H9 (cell line): ENCODE data around the gene PTGES3L. TPM values are rescaled to one million over a fixed set of nuclear protein-coding genes. Genes with fewer than 3 reads are reported as not detected.

Experiments used
- DNase-seq: peaks from one replicate; pipeline ENCODE4 v3.0.0-alpha.2; 2017
- H2AFZ ChIP-seq: one replicate; pipeline ENCODE4 v1.6.1; 2013; ENCODE audit warnings: mild to moderate bottlenecking, low read length, control low read depth, moderate library complexity
- H2AK5ac ChIP-seq: 2 replicates; pipeline ENCODE4 v1.6.1; 2013; ENCODE audit warnings: low read length, control low read depth, mixed read lengths; ENCODE audit not compliant: insufficient read length
- H2BK120ac ChIP-seq: one replicate; pipeline ENCODE4 v1.6.1; 2013; ENCODE audit warnings: low read depth, mild to moderate bottlenecking, low read length, control low read depth, inconsistent platforms; ENCODE audit not compliant: poor library complexity, severe bottlenecking
- H2BK12ac ChIP-seq: 2 replicates; pipeline ENCODE4 v1.6.1; 2013; ENCODE audit warnings: low read length, control low read depth, mixed read lengths, low read depth; ENCODE audit not compliant: insufficient read length
- H2BK15ac ChIP-seq: 2 replicates; pipeline ENCODE4 v1.6.1; 2013; ENCODE audit warnings: low read depth, low read length, control low read depth
- H2BK20ac ChIP-seq: one replicate; pipeline ENCODE4 v1.6.1; 2013; ENCODE audit warnings: low read depth, mild to moderate bottlenecking, low read length, control low read depth, inconsistent platforms; ENCODE audit not compliant: poor library complexity, severe bottlenecking
- H2BK5ac ChIP-seq: 2 replicates; pipeline ENCODE4 v1.6.1; 2013; ENCODE audit warnings: low read length, control low read depth, mixed read lengths; ENCODE audit not compliant: insufficient read length
- H3K14ac ChIP-seq: 2 replicates; pipeline ENCODE4 v1.6.1; 2013; ENCODE audit warnings: low read length, control low read depth; ENCODE audit not compliant: insufficient read depth
- H3K18ac ChIP-seq: 2 replicates; pipeline ENCODE4 v1.6.1; 2013; ENCODE audit warnings: low read depth, mild to moderate bottlenecking, mixed read lengths, low read length, control low read depth; ENCODE audit not compliant: insufficient read length
- H3K23ac ChIP-seq: 2 replicates; pipeline ENCODE4 v1.6.1; 2013; ENCODE audit warnings: low read length, control low read depth, mixed read lengths, low read depth; ENCODE audit not compliant: insufficient read length
- H3K23me2 ChIP-seq: 2 replicates; pipeline ENCODE4 v1.6.1; 2013; ENCODE audit warnings: low read depth, mild to moderate bottlenecking, mixed read lengths, low read length, control low read depth; ENCODE audit not compliant: insufficient read length, poor library complexity, severe bottlenecking
- H3K27ac ChIP-seq: 2 replicates; pipeline ENCODE4 v1.5.1; 2013; ENCODE audit warnings: low read length, control low read depth, mixed read lengths, low read depth; ENCODE audit not compliant: insufficient read length
- H3K27me3 ChIP-seq: 2 replicates; pipeline ENCODE4 v1.6.1; 2013; ENCODE audit warnings: low read length, control low read depth, inconsistent platforms; ENCODE audit not compliant: insufficient read depth
- H3K4ac ChIP-seq: 2 replicates; pipeline ENCODE4 v1.6.1; 2013; ENCODE audit warnings: low read depth, mild to moderate bottlenecking, control low read depth, inconsistent platforms, low read length, moderate library complexity
- H3K4me1 ChIP-seq: 2 replicates; pipeline ENCODE4 v1.6.1; 2013; ENCODE audit warnings: low read length, control low read depth, inconsistent platforms; ENCODE audit not compliant: insufficient read depth
- H3K4me2 ChIP-seq: 2 replicates; pipeline ENCODE4 v1.6.1; 2013; ENCODE audit warnings: low read length, control low read depth, mixed read lengths; ENCODE audit not compliant: insufficient read length, insufficient read depth
- H3K56ac ChIP-seq: 2 replicates; pipeline ENCODE4 v1.6.1; 2013; ENCODE audit warnings: low read depth, mild to moderate bottlenecking, mixed read lengths, low read length, control low read depth; ENCODE audit not compliant: insufficient read length
- H3K79me1 ChIP-seq: 2 replicates; pipeline ENCODE4 v1.6.1; 2013; ENCODE audit warnings: low read depth, mild to moderate bottlenecking, moderate library complexity, low read length, control low read depth, inconsistent platforms; ENCODE audit not compliant: insufficient read depth, poor library complexity, severe bottlenecking
- H3K79me2 ChIP-seq: 2 replicates; pipeline ENCODE4 v1.6.1; 2013; ENCODE audit warnings: low read length, control low read depth, inconsistent platforms; ENCODE audit not compliant: insufficient read depth
- H3K9ac ChIP-seq: 2 replicates; pipeline ENCODE4 v1.6.1; 2013; ENCODE audit warnings: low read length, control low read depth, mixed read lengths; ENCODE audit not compliant: insufficient read length; ENCODE audit errors: extremely low read depth
- H3K9me3 ChIP-seq: one replicate; pipeline ENCODE4 v1.6.1; 2013; ENCODE audit warnings: low read depth, low read length, inconsistent platforms; ENCODE audit not compliant: control insufficient read depth
- H3T11ph ChIP-seq: one replicate; pipeline ENCODE4 v1.6.1; 2013; ENCODE audit warnings: mild to moderate bottlenecking, low read length, control low read depth, inconsistent platforms
- H4K20me1 ChIP-seq: one replicate; pipeline ENCODE4 v1.6.1; 2013; ENCODE audit not compliant: control insufficient read depth, insufficient read length, insufficient read depth
- H4K5ac ChIP-seq: 2 replicates; pipeline ENCODE4 v1.6.1; 2013; ENCODE audit warnings: low read depth, mild to moderate bottlenecking, mixed read lengths, low read length, control low read depth; ENCODE audit not compliant: insufficient read length
- H4K8ac ChIP-seq: replicated peaks from 2 replicates; pipeline ENCODE4 v1.6.1; 2013; ENCODE audit warnings: low read length, control low read depth, mixed read lengths, low read depth; ENCODE audit not compliant: insufficient read length
- H4K91ac ChIP-seq: 2 replicates; pipeline ENCODE4 v1.6.1; 2013; ENCODE audit warnings: low read depth, mild to moderate bottlenecking, moderate library complexity, mixed read lengths, low read length, control low read depth; ENCODE audit not compliant: insufficient read length
- H3K27ac Mint-ChIP-seq, 3 experiments: 2 replicates in 2 of 3; 3 replicates in 1 of 3; pipeline ENCODE4 v1.8.0; 2020 to 2021; ENCODE audit warnings: mixed read lengths in 3 of 3, mild to moderate bottlenecking in 1 of 3, moderate library complexity in 1 of 3
- H3K27me3 Mint-ChIP-seq: 2 replicates; pipeline ENCODE4 v1.8.0; 2021; ENCODE audit warnings: low read depth, mild to moderate bottlenecking, moderate library complexity, mixed read lengths
- H3K36me3 Mint-ChIP-seq, 3 experiments: 2 replicates in 2 of 3; 3 replicates in 1 of 3; pipeline ENCODE4 v1.8.0; 2020 to 2021; ENCODE audit warnings: low read depth in 3 of 3, mixed read lengths in 3 of 3; ENCODE audit not compliant: insufficient read depth in 1 of 3
- H3K4me1 Mint-ChIP-seq, 2 experiments: 2 replicates each; pipeline ENCODE4 v1.8.0; 2020; ENCODE audit warnings: mixed read lengths in 2 of 2
- H3K4me3 Mint-ChIP-seq, 2 experiments: 2 replicates in 1 of 2; 3 replicates in 1 of 2; pipeline ENCODE4 v1.8.0; 2020 to 2021; ENCODE audit warnings: mild to moderate bottlenecking in 2 of 2, mixed read lengths in 2 of 2, moderate library complexity in 1 of 2
- H3K9me3 Mint-ChIP-seq, 2 experiments: 2 replicates in 1 of 2; 3 replicates in 1 of 2; pipeline ENCODE4 v1.8.0; 2020; ENCODE audit warnings: mild to moderate bottlenecking in 2 of 2, mixed read lengths in 2 of 2, moderate library complexity in 1 of 2
- CTCF ChIP-seq: fragments of 200-600 bp; sonication (generic); conservative IDR thresholded peaks from 3 replicates; pipeline ENCODE4 v1.8.0; 2021; ENCODE audit warnings: antibody characterized with exemption, mild to moderate bottlenecking
- WGBS: extraction: QIAGEN DNeasy Blood & Tissue Kit; methylation state at CpG from one replicate; pipeline ENCODE4 v1.1.7; 2013; ENCODE audit warnings: missing lambda C conversion rate, low lambda C conversion rate, mixed read lengths; ENCODE audit not compliant: insufficient read length; ENCODE audit errors: extremely low coverage; 5-methylcytosine and 5-hydroxymethylcytosine counted together
- total RNA-seq: library from RNA; stranded (reverse); gene quantifications from 2 replicates; pipeline ENCODE4 v1.2.1, GENCODE V29; 2021

PTGES3L gene
- total RNA-seq, 1 experiment from 2014 or later = 4.2 TPM

- Histone ChIP-seq H3K23me2 (peaks cover 16% of the 10 kb centered on the region), H3K79me1 (no peaks in the 10 kb centered on the region), H3K23ac (no peak overlapping the region), H2BK15ac (no peak overlapping the region), H4K5ac (no peak overlapping the region), H2AK5ac (no peak overlapping the region), H3K18ac (peak overlapping the region; percentile 32), H3K4me1 (peaks cover 6% of the 10 kb centered on the region), H3K79me2 (no peaks in the 10 kb centered on the region; the same call in 1 of the 2 replicates), H4K8ac (no peak overlapping the region), H3K14ac (peak overlapping the region; percentile 87), H3K27me3 (no peaks in the 10 kb centered on the region), H3K27ac (no peak overlapping the region), H3K4me2 (peak overlapping the region; percentile 63), H2AFZ (no peak overlapping the region), H2BK5ac (peak overlapping the region; percentile 5), H3T11ph (no peak overlapping the region), H4K91ac (no peak overlapping the region), H2BK20ac (no peak overlapping the region), H4K20me1 (no peaks in the 10 kb centered on the region), H3K9me3 (no peaks in the 10 kb centered on the region), H3K56ac (no peak overlapping the region), H2BK120ac (no peak overlapping the region), H3K4ac (no peak overlapping the region), H2BK12ac (no peak overlapping the region), H3K9ac (peak overlapping the region; percentile 76)
- no peaks in the 10 kb centered on the region for H3K27me3 Mint-ChIP-seq
- no CpG with 5 or more reads among the region's 40 CpGs for WGBS
- TF ChIP-seq CTCF = no peak
- peak overlapping the region; percentile 70 to 95 (median 72); a peak in 5 of 7 replicates for H3K27ac Mint-ChIP-seq
- H3K4me3 Mint-ChIP-seq = peak overlapping the region; percentile 97 to 98
- peak; percentile 82 for DNase-seq
- H3K36me3 Mint-ChIP-seq = peaks cover 11 to 32% (median 31%) of the 10 kb centered on the region in 3 experiments; a peak in 6 of 7 replicates
- no peaks in the 10 kb centered on the region for H3K9me3 Mint-ChIP-seq
- H3K4me1 Mint-ChIP-seq = peaks cover 13 to 38% of the 10 kb centered on the region in 2 experiments
These were observed 41.2 kb upstream of the PTGES3L start for GRCh38 chr17:43020789-43021740.
